HG02642 (cell line): ENCODE measurements around the gene FNDC10.

Source experiments
- ATAC-seq: cut with Tn5 transposase; IDR thresholded peaks from one replicate; pipeline ENCODE4 v1.9.1; 2021; ENCODE audit warnings: mild to moderate bottlenecking; ENCODE audit not compliant: unreplicated experiment, poor library complexity

The FNDC10 gene

GRCh38 chr1:1617516-1617915 lies 17.6 kb upstream of the FNDC10 start:
- no peak for ATAC-seq

- no peak for ATAC-seq
Observed at GRCh38 chr1:1616838-1617237, 16.9 kb upstream of the FNDC10 start.

GRCh38 chr1:1616045-1616790 lies 16.3 kb upstream of the FNDC10 start:
- ATAC-seq = peak; percentile 19

- ATAC-seq = peak; percentile 83
Observed at GRCh38 chr1:1615256-1616044, 15.5 kb upstream of the FNDC10 start, which contains the start of gene MIB2. MIB2 (plus strand) TSS chr1:1615500; CDS start chr1:1623453, 7,953 bp downstream.

GRCh38 chr1:1614954-1615255 lies 15.0 kb upstream of the FNDC10 start:
- ATAC-seq = no peak

- no peak for ATAC-seq
Observed at GRCh38 chr1:1614204-1614953, 14.4 kb upstream of the FNDC10 start.

GRCh38 chr1:1613509-1614082 lies 13.7 kb upstream of the FNDC10 start:
- ATAC-seq = no peak

GRCh38 chr1:1612104-1612400 lies 12.1 kb upstream of the FNDC10 start:
- no peak for ATAC-seq

- ATAC-seq = no peak
Observed at GRCh38 chr1:1610796-1611195, 10.9 kb upstream of the FNDC10 start.

GRCh38 chr1:1609822-1610485 lies 10.0 kb upstream of the FNDC10 start:
- no peak for ATAC-seq

- no peak for ATAC-seq
Observed at GRCh38 chr1:1606232-1606631, 6.3 kb upstream of the FNDC10 start.

GRCh38 chr1:1605724-1606123 lies 5.8 kb upstream of the FNDC10 start:
- ATAC-seq = no peak

GRCh38 chr1:1605034-1605591 lies 5.2 kb upstream of the FNDC10 start:
- no peak for ATAC-seq

- ATAC-seq = no peak
Observed at GRCh38 chr1:1604374-1605033, 4.6 kb upstream of the FNDC10 start.

GRCh38 chr1:1603671-1604373 lies 3.9 kb upstream of the FNDC10 start:
- ATAC-seq = no peak

GRCh38 chr1:1602968-1603506 lies 3.1 kb upstream of the FNDC10 start:
- ATAC-seq = no peak

GRCh38 chr1:1602304-1602967 lies 2.5 kb upstream of the FNDC10 start:
- ATAC-seq = no peak

- no peak for ATAC-seq
Observed at GRCh38 chr1:1601564-1602303, 1.8 kb upstream of the FNDC10 start.
